IMR-90 (cell line): ENCODE measurements around the gene HLA-B. TPM values are rescaled to one million over a fixed set of nuclear protein-coding genes. Genes with fewer than 3 reads are reported as not detected.
A peak's percentile ranks its signal among the peaks of the same experiment; 100 is the strongest.

Source experiments
- ATAC-seq: fragments of 200-7000 bp; cut with Tn5 transposase; 2 replicates; pipeline ENCODE4 v1.9.1; 2020; ENCODE audit warnings: low read depth, mild to moderate bottlenecking, moderate library complexity
- BruUV-seq: library from RNA; stranded (reverse); fragments of 400-500 nt; replicated peaks from 2 replicates; lab custom pipeline; 2021; lab: Mats Ljungman, UMichigan
- CTCF ChIA-PET: fragments of 300-600 bp; formaldehyde crosslinking; extraction: SDS; loops from one replicate; lab custom pipeline; 2021; ENCODE audit warnings: antibody characterized with exemption; lab: Yijun Ruan, JAX
- POLR2A ChIA-PET: fragments of 300-600 bp; sonication (Branson Sonifier 250); formaldehyde crosslinking; loops from one replicate; lab custom pipeline; 2022; ENCODE audit warnings: antibody characterized with exemption; ENCODE audit not compliant: unreplicated experiment; lab: Charles Lee
- DNase-seq: peaks from one replicate; pipeline ENCODE4 v3.0.0; 2013
- H2AFZ ChIP-seq: replicated peaks from 2 replicates; pipeline ENCODE3; 2013; ENCODE audit warnings: low read length, mild to moderate bottlenecking; ENCODE audit not compliant: poor library complexity
- H2AK5ac ChIP-seq: 2 replicates; pipeline ENCODE4 v1.6.1; 2013; ENCODE audit warnings: low read depth, low read length, inconsistent platforms
- H2AK9ac ChIP-seq: replicated peaks from 2 replicates; pipeline ENCODE3; 2013; ENCODE audit warnings: mild to moderate bottlenecking, low read depth, low read length, moderate library complexity; ENCODE audit not compliant: poor library complexity
- H2BK120ac ChIP-seq: 2 replicates; pipeline ENCODE4 v1.6.1; 2013; ENCODE audit warnings: low read depth, low read length, inconsistent platforms
- H2BK15ac ChIP-seq: 3 replicates; pipeline ENCODE4 v1.6.1; 2013; ENCODE audit warnings: low read depth, low read length, inconsistent platforms
- H2BK20ac ChIP-seq: 2 replicates; pipeline ENCODE4 v1.6.1; 2013; ENCODE audit warnings: low read depth, mild to moderate bottlenecking, inconsistent platforms, low read length, moderate library complexity
- H2BK5ac ChIP-seq: 2 replicates; pipeline ENCODE4 v1.6.1; 2013; ENCODE audit warnings: mild to moderate bottlenecking, low read depth, low read length, inconsistent platforms; ENCODE audit not compliant: poor library complexity, severe bottlenecking
- H3K14ac ChIP-seq: replicated peaks from 2 replicates; pipeline ENCODE4 v1.6.1; 2013; ENCODE audit warnings: low read depth, low read length, inconsistent platforms
- H3K18ac ChIP-seq: 2 replicates; pipeline ENCODE4 v1.6.1; 2013; ENCODE audit warnings: low read depth, low read length, control low read depth
- H3K23ac ChIP-seq: 2 replicates; pipeline ENCODE4 v1.6.1; 2013; ENCODE audit warnings: low read depth, low read length, inconsistent platforms
- H3K27ac ChIP-seq: 2 replicates; pipeline ENCODE4 v1.5.1; 2013; ENCODE audit warnings: mild to moderate bottlenecking, control low read depth, low read length; ENCODE audit not compliant: insufficient read depth
- H3K27me3 ChIP-seq: 2 replicates; pipeline ENCODE4 v1.6.1; 2013; ENCODE audit warnings: low read length; ENCODE audit not compliant: control insufficient read depth, insufficient read depth
- H3K36me3 ChIP-seq: 2 replicates; pipeline ENCODE4 v1.6.1; 2013; ENCODE audit warnings: low read length, mixed read lengths; ENCODE audit not compliant: control insufficient read depth, insufficient read depth
- H3K4ac ChIP-seq: 2 replicates; pipeline ENCODE4 v1.6.1; 2013; ENCODE audit warnings: low read depth, low read length, inconsistent platforms
- H3K4me1 ChIP-seq: 2 replicates; pipeline ENCODE4 v1.6.1; 2013; ENCODE audit warnings: low read length, mixed read lengths; ENCODE audit not compliant: control insufficient read depth, insufficient read depth
- H3K4me2 ChIP-seq: 2 replicates; pipeline ENCODE4 v1.6.1; 2013; ENCODE audit warnings: low read depth, mild to moderate bottlenecking, control low read depth, low read length, moderate library complexity
- H3K4me3 ChIP-seq: 2 replicates; pipeline ENCODE4 v1.5.1; 2013; ENCODE audit warnings: low read depth, mild to moderate bottlenecking, control low read depth, low read length, moderate library complexity; ENCODE audit not compliant: insufficient read depth
- H3K56ac ChIP-seq: 2 replicates; pipeline ENCODE4 v1.6.1; 2013; ENCODE audit warnings: low read length, inconsistent platforms; ENCODE audit not compliant: insufficient read depth; ENCODE audit errors: extremely low read depth
- H3K79me1 ChIP-seq, 2 experiments: 2 replicates each; pipeline ENCODE4 v1.6.1; 2013; ENCODE audit warnings: low read length in 2 of 2, inconsistent platforms in 1 of 2, low read depth in 1 of 2
- H3K9ac ChIP-seq: 2 replicates; pipeline ENCODE4 v1.6.1; 2013; ENCODE audit warnings: low read depth, low read length, control low read depth
- H3K9me1 ChIP-seq: 2 replicates; pipeline ENCODE4 v1.6.1; 2013; ENCODE audit warnings: low read length, inconsistent platforms; ENCODE audit not compliant: insufficient read depth
- H3K9me3 ChIP-seq: 2 replicates; pipeline ENCODE4 v1.6.1; 2013; ENCODE audit warnings: low read length; ENCODE audit not compliant: control insufficient read depth, insufficient read depth
- H4K20me1 ChIP-seq: 2 replicates; pipeline ENCODE4 v1.6.1; 2013; ENCODE audit warnings: low read length, inconsistent platforms; ENCODE audit not compliant: insufficient read depth
- H4K5ac ChIP-seq: 2 replicates; pipeline ENCODE4 v1.6.1; 2013; ENCODE audit warnings: mild to moderate bottlenecking, low read depth, low read length, control low read depth
- H4K8ac ChIP-seq, 2 experiments: 2 replicates each; pipeline ENCODE4 v1.6.1; 2013; ENCODE audit warnings: low read depth in 2 of 2, low read length in 2 of 2, control low read depth in 1 of 2, inconsistent platforms in 1 of 2
- H4K91ac ChIP-seq: 2 replicates; pipeline ENCODE4 v1.6.1; 2013; ENCODE audit warnings: low read depth, low read length, inconsistent platforms; ENCODE audit not compliant: insufficient read depth
- BHLHE40 ChIP-seq: fragments of 150-350 bp; IDR thresholded peaks from 2 replicates; pipeline ENCODE4 v1.6.1; 2016; ENCODE audit warnings: mild to moderate bottlenecking, low read depth, low read length
- CEBPB ChIP-seq: IDR thresholded peaks from 2 replicates; pipeline ENCODE4 v1.6.1; 2012; ENCODE audit warnings: low read depth, low read length, improper control_type of control experiment
- CHD1 ChIP-seq: IDR thresholded peaks from 2 replicates; pipeline ENCODE4 v1.6.1; 2012; ENCODE audit warnings: low read depth, low read length, improper control_type of control experiment
- FOS ChIP-seq: fragments of 150-350 bp; IDR thresholded peaks from 2 replicates; pipeline ENCODE4 v1.6.1; 2016; ENCODE audit warnings: low read depth, low read length
- MAFK ChIP-seq: IDR thresholded peaks from 2 replicates; pipeline ENCODE4 v1.6.1; 2012; ENCODE audit warnings: low read depth, low read length, improper control_type of control experiment
- MAZ ChIP-seq: IDR thresholded peaks from 2 replicates; pipeline ENCODE4 v1.6.1; 2012; ENCODE audit warnings: low read depth, mild to moderate bottlenecking, low read length, improper control_type of control experiment, moderate library complexity, borderline replicate concordance
- MXI1 ChIP-seq: IDR thresholded peaks from 2 replicates; pipeline ENCODE4 v1.6.1; 2012; ENCODE audit warnings: low read depth, mild to moderate bottlenecking, low read length, moderate library complexity, borderline replicate concordance
- POLR2A ChIP-seq: IDR thresholded peaks from 2 replicates; pipeline ENCODE4 v1.6.1; 2012; ENCODE audit warnings: mild to moderate bottlenecking, low read depth, low read length
- RAD21 ChIP-seq: IDR thresholded peaks from 2 replicates; pipeline ENCODE4 v1.6.1; 2012; ENCODE audit warnings: low read length, improper control_type of control experiment
- RCOR1 ChIP-seq: IDR thresholded peaks from 2 replicates; pipeline ENCODE4 v1.6.1; 2012; ENCODE audit warnings: mild to moderate bottlenecking, low read length, improper control_type of control experiment; ENCODE audit not compliant: insufficient replicate concordance
- RFX5 ChIP-seq: IDR thresholded peaks from 2 replicates; pipeline ENCODE4 v1.8.0; 2012; ENCODE audit warnings: low read depth, mild to moderate bottlenecking, low read length, moderate library complexity
- SMC3 ChIP-seq: fragments of 150-350 bp; IDR thresholded peaks from 2 replicates; pipeline ENCODE4 v1.6.1; 2016; ENCODE audit warnings: low read depth, mild to moderate bottlenecking, antibody characterized with exemption, low read length, moderate library complexity
- WGBS, 2 experiments: methylation state at CpG; one replicate each; pipeline versions ENCODE4 v1.1.5 to v1.1.7; 2013; ENCODE audit warnings: missing lambda C conversion rate in 2 of 2; ENCODE audit not compliant: insufficient read length in 1 of 2; ENCODE audit errors: extremely low coverage in 2 of 2; 5-methylcytosine and 5-hydroxymethylcytosine counted together
- dilution Hi-C: fragments of 300-500 bp; cut with HindIII; formaldehyde crosslinking; loops from one replicate; pipeline ENCODE4 v1.14.3; 2018; ENCODE audit warnings: low sequenced_read_pairs; ENCODE audit not compliant: unreplicated experiment
- in situ Hi-C: fragments of 300-500 bp; cut with MboI; formaldehyde crosslinking; loops from 3 replicates; pipeline ENCODE4 v1.14.3; 2019; ENCODE audit warnings: low sequenced_read_pairs, inconsistent platforms, mixed read lengths
- intact Hi-C: fragments of 100-400 bp; cut with micrococcal nuclease; formaldehyde crosslinking; loops from 2 replicates; pipeline ENCODE4 v1.10.0; 2022
- polyA plus RNA-seq, 3 experiments: library from polyadenylated mRNA; depleted of rRNA; stranded (reverse); fragments of >200 nt; gene quantifications; 2 replicates each; pipeline ENCODE4 v1.2.3, GENCODE V29; 2012; ENCODE audit warnings: low replicate concordance in 1 of 3
- total RNA-seq: library from RNA; depleted of rRNA; stranded (reverse); fragments of >200 nt; gene quantifications from 2 replicates; pipeline ENCODE4 v1.2.3, GENCODE V29; 2012
- TF ChIP-seq, protein P1 (sequence below): fragments of 150-350 bp; IDR thresholded peaks from 2 replicates; pipeline ENCODE4 v1.6.1; 2016; ENCODE audit warnings: low read depth, mild to moderate bottlenecking, low read length, moderate library complexity, borderline replicate concordance
- TF ChIP-seq, protein P2 (sequence below): fragments of 150-350 bp; IDR thresholded peaks from 2 replicates; pipeline ENCODE4 v1.6.1; 2017; ENCODE audit warnings: mild to moderate bottlenecking, antibody characterized with exemption, low read length, low read depth

HLA-B gene
- total and polyA plus RNA-seq, 2 of the 4 experiments (the other 2 are of a cell fraction): 44.1 to 309 TPM

DNA sequence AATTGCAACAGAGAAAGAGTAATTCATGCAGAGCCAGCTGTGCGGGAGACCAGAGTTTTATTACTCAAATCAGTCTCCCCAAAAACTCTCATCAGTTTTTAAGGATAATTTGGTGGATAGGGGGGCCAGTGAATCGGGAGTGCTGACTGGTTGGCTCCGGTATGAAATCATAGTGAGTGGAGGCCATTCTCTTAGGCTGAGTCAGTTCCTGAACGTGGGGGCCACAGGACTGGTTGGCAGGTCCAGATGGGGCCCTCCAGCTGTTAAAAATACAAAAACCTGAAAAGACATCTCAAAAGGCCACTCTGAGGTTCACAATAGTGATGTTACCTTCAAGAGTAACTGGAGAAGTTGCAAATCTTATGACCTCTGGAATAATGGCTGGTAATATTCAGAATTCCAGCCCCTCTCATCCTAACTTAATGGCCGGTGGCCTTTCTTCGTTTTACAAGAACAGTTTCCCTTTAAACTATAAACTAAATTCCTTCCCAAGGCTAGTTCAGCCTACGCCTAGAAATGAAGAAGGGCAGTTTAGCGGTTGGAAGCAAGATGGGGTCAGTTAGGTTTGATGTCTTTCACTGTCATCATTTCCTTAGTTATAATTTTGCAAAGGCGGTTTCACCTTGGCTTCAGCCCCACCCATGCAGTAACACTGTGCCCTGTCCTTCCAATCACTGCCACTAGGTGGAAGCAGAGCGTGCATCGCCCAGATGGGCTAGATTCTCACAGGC lies 39.6 kb upstream of the HLA-B start:
- no peak overlapping the region for H2AFZ ChIP-seq
- in situ Hi-C loops: no loop called here
- no TSS peak for BruUV-seq
- DNase-seq (peak; percentile 70), ATAC-seq (peak; percentile 55)
- no peak overlapping the region for H3K56ac ChIP-seq
- H4K8ac ChIP-seq: peak overlapping the region in 1 of 2 experiments; percentile 82; a peak in 2 of 4 replicates
- no peak overlapping the region for H2BK5ac ChIP-seq
- 0 out of 2 replicates have a peak, but pooled peaks cover under 1% of the 10 kb centered on the region for H3K4me1 ChIP-seq
- peak overlapping the region; percentile 49; the same call in 1 of the 3 replicates for H2BK15ac ChIP-seq
- ChIA-PET CTCF (no interaction called here), POLR2A (no interaction called here)
- no peak overlapping the region for H3K4me3 ChIP-seq
- no peak overlapping the region for H2AK9ac ChIP-seq
- no peak overlapping the region for H3K23ac ChIP-seq
- no peaks in the 10 kb centered on the region; the same call in none of the 2 replicates for H3K9me1 ChIP-seq
- no peak overlapping the region for H4K91ac ChIP-seq
- H3K27me3 ChIP-seq: no peaks in the 10 kb centered on the region
- dilution Hi-C loops: no loop called here
- peak overlapping the region; percentile 78; the same call in 1 of the 2 replicates for H2BK120ac ChIP-seq
- peak overlapping the region; percentile 54; the same call in 1 of the 2 replicates for H3K4me2 ChIP-seq
- no peak overlapping the region; the same call in 1 of the 2 replicates for H3K9ac ChIP-seq
- H3K9me3 ChIP-seq: no peaks in the 10 kb centered on the region
- H3K27ac ChIP-seq: no peak overlapping the region
- H3K4ac ChIP-seq: peak overlapping the region; percentile 79
- H2BK20ac ChIP-seq: peak overlapping the region; percentile 86; the same call in 1 of the 2 replicates
- H4K5ac ChIP-seq: no peak overlapping the region
- H4K20me1 ChIP-seq: no peaks in the 10 kb centered on the region
- peak overlapping the region; percentile 38; the same call in 1 of the 2 replicates for H2AK5ac ChIP-seq
- no peaks in the 10 kb centered on the region for H3K36me3 ChIP-seq
- intact Hi-C loops: loop anchor here (5.0 kb wide), 1 partner anchor 201 kb away; no protein-coding TSS in a partner anchor
- WGBS, 2 experiments: no CpG with 5 or more reads among the region's 11 CpGs
- peaks cover under 1 to 31% of the 10 kb centered on the region in 2 experiments; a peak in 3 of 4 replicates for H3K79me1 ChIP-seq
- H3K14ac ChIP-seq: peak overlapping the region; percentile 78; the same call in 1 of the 2 replicates
- no peak overlapping the region for H3K18ac ChIP-seq
- TF ChIP-seq, protein P1, sequence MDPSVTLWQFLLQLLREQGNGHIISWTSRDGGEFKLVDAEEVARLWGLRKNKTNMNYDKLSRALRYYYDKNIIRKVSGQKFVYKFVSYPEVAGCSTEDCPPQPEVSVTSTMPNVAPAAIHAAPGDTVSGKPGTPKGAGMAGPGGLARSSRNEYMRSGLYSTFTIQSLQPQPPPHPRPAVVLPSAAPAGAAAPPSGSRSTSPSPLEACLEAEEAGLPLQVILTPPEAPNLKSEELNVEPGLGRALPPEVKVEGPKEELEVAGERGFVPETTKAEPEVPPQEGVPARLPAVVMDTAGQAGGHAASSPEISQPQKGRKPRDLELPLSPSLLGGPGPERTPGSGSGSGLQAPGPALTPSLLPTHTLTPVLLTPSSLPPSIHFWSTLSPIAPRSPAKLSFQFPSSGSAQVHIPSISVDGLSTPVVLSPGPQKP: no peak
- no peak for TF ChIP-seq POLR2A
- TF ChIP-seq SMC3: peak; percentile 47
- TF ChIP-seq, protein P2, sequence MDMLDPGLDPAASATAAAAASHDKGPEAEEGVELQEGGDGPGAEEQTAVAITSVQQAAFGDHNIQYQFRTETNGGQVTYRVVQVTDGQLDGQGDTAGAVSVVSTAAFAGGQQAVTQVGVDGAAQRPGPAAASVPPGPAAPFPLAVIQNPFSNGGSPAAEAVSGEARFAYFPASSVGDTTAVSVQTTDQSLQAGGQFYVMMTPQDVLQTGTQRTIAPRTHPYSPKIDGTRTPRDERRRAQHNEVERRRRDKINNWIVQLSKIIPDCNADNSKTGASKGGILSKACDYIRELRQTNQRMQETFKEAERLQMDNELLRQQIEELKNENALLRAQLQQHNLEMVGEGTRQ: no peak
- no peak for TF ChIP-seq MAFK
- no peak for TF ChIP-seq RCOR1
- peak; percentile 9; the same call in 1 of the 2 replicates for TF ChIP-seq MAZ
- TF ChIP-seq FOS: no peak
- TF ChIP-seq CHD1: no peak
- no peak for TF ChIP-seq RFX5
- no peak for TF ChIP-seq BHLHE40
- no peak for TF ChIP-seq MXI1
- peak; percentile 64 for TF ChIP-seq RAD21
- TF ChIP-seq CEBPB: no peak
